PFSK-1 (cell line): ENCODE results near the gene TMEM229B.

Experiments
- REST ChIP-seq, 2 experiments: IDR thresholded peaks; 2 replicates each; pipeline versions ENCODE4 v1.6.1 to v1.8.0; 2011 to 2012; ENCODE audit warnings: low read depth in 2 of 2, low read length in 2 of 2, control low read depth in 1 of 2, inconsistent platforms in 1 of 2, mild to moderate bottlenecking in 1 of 2, moderate library complexity in 1 of 2; ENCODE audit not compliant: insufficient read depth in 1 of 2
- SIN3A ChIP-seq: IDR thresholded peaks from 2 replicates; pipeline ENCODE4 v1.6.1; 2012; ENCODE audit warnings: mild to moderate bottlenecking, low read length, moderate library complexity, borderline replicate concordance; ENCODE audit not compliant: insufficient read depth

- TF ChIP-seq SIN3A (no peak), REST (IDR thresholded peaks at IDR 0.05; ENCODE audit: insufficient read depth in 1 of 2, low read depth in 2 of 2, low read length in 2 of 2) (no peak)
Observed at GRCh38 chr14:67468378-67468730, 20.2 kb downstream of the TMEM229B start.
